BJ (cell line): Measurements from ENCODE around the gene GAMT. TPM values are rescaled to one million over a fixed set of nuclear protein-coding genes. Genes with fewer than 3 reads are reported as not detected.

Experiments used
- CTCF ChIA-PET: fragments of 350-600 bp; formaldehyde crosslinking; extraction: SDS; loops from one replicate; lab custom pipeline; 2021; ENCODE audit warnings: antibody characterized with exemption, inconsistent platforms; lab: Yijun Ruan, JAX
- POLR2A ChIA-PET: fragments of 300-600 bp; sonication (Branson Sonifier 250); formaldehyde crosslinking; extraction: SDS; loops from one replicate; lab custom pipeline; 2021; ENCODE audit warnings: antibody characterized with exemption; lab: Charles Lee
- DNase-seq: peaks from one replicate; pipeline ENCODE4 v3.0.0-alpha.2; 2011; ENCODE audit warnings: low read depth
- H3K27me3 ChIP-seq: 2 replicates; pipeline ENCODE4 v1.6.0; 2011; ENCODE audit warnings: low read length; ENCODE audit not compliant: control insufficient read depth, insufficient read depth
- H3K36me3 ChIP-seq: 2 replicates; pipeline ENCODE4 v1.5.1; 2011; ENCODE audit warnings: low read length; ENCODE audit not compliant: control insufficient read depth, insufficient read depth
- H3K4me3 ChIP-seq: 2 replicates; pipeline ENCODE4 v1.5.1; 2011; ENCODE audit warnings: low read depth, mild to moderate bottlenecking, control low read depth, low read length
- CTCF ChIP-seq: IDR thresholded peaks from 2 replicates; pipeline ENCODE4 v1.5.1; 2011; ENCODE audit warnings: low read depth, mild to moderate bottlenecking, control low read depth, inconsistent platforms, low read length, moderate library complexity; ENCODE audit not compliant: insufficient read depth
- polyA plus RNA-seq: library from polyadenylated mRNA; depleted of rRNA; stranded (reverse); fragments of >200 nt; gene quantifications from 2 replicates; pipeline ENCODE4 v1.2.3, GENCODE V29; 2011

Gene GAMT
- polyA plus RNA-seq, 1 experiment: 43.7 TPM

GRCh38 chr19:1401889-1402217 is 511 bp upstream of the GAMT start:
- DNase-seq: no peak
- Histone ChIP-seq H3K4me3 (peak overlapping the region; percentile 77; the same call in 1 of the 2 replicates), H3K36me3 (no peaks in the 10 kb centered on the region; the same call in 1 of the 2 replicates), H3K27me3 (no peaks in the 10 kb centered on the region)
- POLR2A ChIA-PET: no interaction called here
- CTCF ChIA-PET: no interaction called here
- no peak; the same call in 1 of the 2 replicates for TF ChIP-seq CTCF

GRCh38 chr19:1400281-1401137 is 833 bp downstream of the GAMT start:
- no peak for DNase-seq
- POLR2A ChIA-PET: no interaction called here
- no peak for TF ChIP-seq CTCF
- Histone ChIP-seq H3K4me3 (peak overlapping the region; percentile 77), H3K27me3 (no peaks in the 10 kb centered on the region), H3K36me3 (no peaks in the 10 kb centered on the region; the same call in 1 of the 2 replicates)
- CTCF ChIA-PET: interaction anchor here (1.0 kb wide), 1 partner anchor 17 kb away, joined by 3 read pairs; the partner anchor contains the start of gene NDUFS7

GRCh38 chr19:1399745-1400144 is 1.6 kb downstream of the GAMT start:
- ChIA-PET POLR2A (no interaction called here), CTCF (no interaction called here)
- Histone ChIP-seq H3K4me3 (no peak overlapping the region), H3K27me3 (no peaks in the 10 kb centered on the region), H3K36me3 (no peaks in the 10 kb centered on the region; the same call in 1 of the 2 replicates)
- TF ChIP-seq CTCF: no peak
- no peak for DNase-seq

- Histone ChIP-seq H3K27me3 (no peaks in the 10 kb centered on the region), H3K36me3 (no peaks in the 10 kb centered on the region; the same call in 1 of the 2 replicates), H3K4me3 (no peak overlapping the region)
- DNase-seq: no peak
- POLR2A ChIA-PET: no interaction called here
- CTCF ChIA-PET: interaction anchor here (0.6 kb wide), 1 partner anchor 17 kb away, joined by 3 read pairs; no protein-coding TSS in a partner anchor
- no peak for TF ChIP-seq CTCF
Measured at GRCh38 chr19:1399079-1399478, 2.3 kb downstream of the GAMT start.

- POLR2A ChIA-PET: no interaction called here
- CTCF ChIA-PET: interaction anchor here (0.7 to 1.8 kb wide), 3 partner anchors 47 to 154 kb away, joined by 3 to 5 read pairs (median 3); no protein-coding TSS in a partner anchor
- TF ChIP-seq CTCF: no peak
- H3K27me3 ChIP-seq: no peaks in the 10 kb centered on the region
- DNase-seq: no peak
- no peak overlapping the region for H3K4me3 ChIP-seq
- H3K36me3 ChIP-seq: no peaks in the 10 kb centered on the region; the same call in 1 of the 2 replicates
Measured at GRCh38 chr19:1397838-1398237, 3.5 kb downstream of the GAMT start.
